Trophoblast cell (in vitro differentiated cells and primary cell): Measurements from ENCODE around the gene FAM222A.

Source experiments
- DNase-seq, 2 donors: peaks; one replicate each; pipeline ENCODE4 v3.0.0-alpha.2; 2016
- H2AFZ ChIP-seq: 2 replicates; pipeline ENCODE4 v1.6.1; 2013; ENCODE audit warnings: low read length, moderate library complexity, mild to moderate bottlenecking; ENCODE audit not compliant: insufficient read depth, poor library complexity
- H2AK5ac ChIP-seq: 2 replicates; pipeline ENCODE4 v1.6.1; 2013; ENCODE audit warnings: mild to moderate bottlenecking, low read length
- H2BK120ac ChIP-seq: 2 replicates; pipeline ENCODE4 v1.6.1; 2013; ENCODE audit warnings: low read length, mild to moderate bottlenecking, moderate library complexity; ENCODE audit not compliant: insufficient read depth, poor library complexity
- H2BK12ac ChIP-seq: 2 replicates; pipeline ENCODE4 v1.6.1; 2013; ENCODE audit warnings: mild to moderate bottlenecking, low read length, moderate library complexity
- H2BK5ac ChIP-seq: 2 replicates; pipeline ENCODE4 v1.6.1; 2013; ENCODE audit warnings: low read length, low read depth, moderate library complexity, mild to moderate bottlenecking; ENCODE audit not compliant: poor library complexity
- H3K14ac ChIP-seq: 2 replicates; pipeline ENCODE4 v1.6.1; 2013; ENCODE audit warnings: mild to moderate bottlenecking, low read length
- H3K18ac ChIP-seq: 2 replicates; pipeline ENCODE4 v1.6.1; 2013; ENCODE audit warnings: mild to moderate bottlenecking, low read length
- H3K23ac ChIP-seq: 2 replicates; pipeline ENCODE4 v1.6.1; 2013; ENCODE audit warnings: low read length
- H3K27ac ChIP-seq: 2 replicates; pipeline ENCODE4 v1.5.1; 2013; ENCODE audit warnings: low read depth, mild to moderate bottlenecking, inconsistent platforms, low read length, moderate library complexity
- H3K27me3 ChIP-seq: 2 replicates; pipeline ENCODE4 v1.6.1; 2013; ENCODE audit warnings: inconsistent platforms, mild to moderate bottlenecking, low read length, moderate library complexity; ENCODE audit not compliant: insufficient read depth
- H3K36me3 ChIP-seq, 2 experiments: 1 replicate in 1 of 2; 2 replicates in 1 of 2; pipeline ENCODE4 v1.6.1; 2013; ENCODE audit warnings: low read length in 2 of 2, mild to moderate bottlenecking in 2 of 2, moderate library complexity in 1 of 2; ENCODE audit not compliant: insufficient read depth in 2 of 2, control insufficient read depth in 1 of 2
- H3K4ac ChIP-seq: 2 replicates; pipeline ENCODE4 v1.6.1; 2013; ENCODE audit warnings: low read depth, mild to moderate bottlenecking, low read length, moderate library complexity
- H3K4me1 ChIP-seq, 2 experiments: 1 replicate in 1 of 2; 2 replicates in 1 of 2; pipeline ENCODE4 v1.6.1; 2013; ENCODE audit warnings: low read length in 2 of 2, mild to moderate bottlenecking in 2 of 2, moderate library complexity in 1 of 2; ENCODE audit not compliant: insufficient read depth in 2 of 2, control insufficient read depth in 1 of 2
- H3K4me2 ChIP-seq: 2 replicates; pipeline ENCODE4 v1.6.1; 2013; ENCODE audit warnings: inconsistent platforms, mild to moderate bottlenecking, low read length, moderate library complexity
- H3K4me3 ChIP-seq: 2 replicates; pipeline ENCODE4 v1.5.1; 2013; ENCODE audit warnings: mild to moderate bottlenecking, low read depth, low read length, inconsistent platforms
- H3K79me1 ChIP-seq: one replicate; pipeline ENCODE4 v1.6.1; 2013; ENCODE audit warnings: low read length
- H3K79me2 ChIP-seq: 2 replicates; pipeline ENCODE4 v1.6.1; 2013; ENCODE audit warnings: low read length, mild to moderate bottlenecking; ENCODE audit not compliant: control insufficient read depth, insufficient read depth, poor library complexity
- H3K9ac ChIP-seq: 2 replicates; pipeline ENCODE4 v1.6.1; 2013; ENCODE audit warnings: mild to moderate bottlenecking, low read length
- H3K9me3 ChIP-seq: 2 replicates; pipeline ENCODE4 v1.6.1; 2013; ENCODE audit warnings: low read depth, mild to moderate bottlenecking, control low read depth, inconsistent platforms, low read length; ENCODE audit not compliant: insufficient read depth
- H4K12ac ChIP-seq: 2 replicates; pipeline ENCODE4 v1.6.1; 2013; ENCODE audit warnings: low read depth, mild to moderate bottlenecking, low read length, moderate library complexity
- H4K8ac ChIP-seq: 2 replicates; pipeline ENCODE4 v1.6.1; 2013; ENCODE audit warnings: low read depth, mild to moderate bottlenecking, low read length, moderate library complexity
- H4K91ac ChIP-seq: one replicate; pipeline ENCODE4 v1.6.1; 2013; ENCODE audit warnings: low read depth, mild to moderate bottlenecking, low read length, moderate library complexity
- WGBS: extraction: QIAGEN DNeasy Blood & Tissue Kit; methylation state at CpG from one replicate; pipeline ENCODE4 v1.1.7; 2013; ENCODE audit warnings: missing lambda C conversion rate; ENCODE audit not compliant: insufficient read length, insufficient coverage; ENCODE audit errors: extremely low coverage; 5-methylcytosine and 5-hydroxymethylcytosine counted together

Gene FAM222A

GRCh38 chr12:109776624-109777023 is 63.0 kb downstream of the FAM222A start:
- Histone ChIP-seq H2BK12ac (no peak overlapping the region), H3K18ac (no peak overlapping the region), H2BK120ac (no peak overlapping the region), H4K91ac (no peak overlapping the region), H3K9me3 (peaks cover 2% of the 10 kb centered on the region), H3K9ac (no peak overlapping the region), H3K14ac (no peak overlapping the region), H4K12ac (no peak overlapping the region), H3K27ac (no peak overlapping the region), H3K4ac (no peak overlapping the region), H3K79me1 (no peaks in the 10 kb centered on the region), H2BK5ac (no peak overlapping the region), H2AFZ (no peak overlapping the region), H4K8ac (no peak overlapping the region), H2AK5ac (no peak overlapping the region), H3K36me3 (no peaks in the 10 kb centered on the region), H3K27me3 (no peaks in the 10 kb centered on the region), H3K4me2 (no peak overlapping the region), H3K4me1 (no peaks in the 10 kb centered on the region), H3K23ac (no peak overlapping the region), H3K79me2 (no peaks in the 10 kb centered on the region), H3K4me3 (no peak overlapping the region)
- WGBS, result no CpG with 5 or more reads among the region's 9 CpGs
- DNase-seq, result no peak

- Histone ChIP-seq H2BK5ac (no peak overlapping the region), H3K79me2 (no peaks in the 10 kb centered on the region), H3K4me1 (no peaks in the 10 kb centered on the region), H2BK120ac (no peak overlapping the region), H4K12ac (no peak overlapping the region), H2BK12ac (no peak overlapping the region), H3K4ac (no peak overlapping the region), H3K27ac (no peak overlapping the region), H2AFZ (no peak overlapping the region), H3K14ac (no peak overlapping the region), H3K9ac (no peak overlapping the region), H3K9me3 (peaks cover 6% of the 10 kb centered on the region), H3K79me1 (no peaks in the 10 kb centered on the region), H4K8ac (no peak overlapping the region), H3K18ac (no peak overlapping the region), H3K4me2 (no peak overlapping the region), H4K91ac (no peak overlapping the region), H3K4me3 (no peak overlapping the region), H2AK5ac (no peak overlapping the region), H3K36me3 (no peaks in the 10 kb centered on the region), H3K27me3 (no peaks in the 10 kb centered on the region), H3K23ac (no peak overlapping the region)
- DNase-seq, result peak in 1 of 2 donors; percentile 19
- no CpG with 5 or more reads among the region's 5 CpGs for WGBS
These were observed 63.9 kb downstream of the FAM222A start for GRCh38 chr12:109777544-109777943.

GRCh38 chr12:109778684-109779083 is 65.1 kb downstream of the FAM222A start:
- Histone ChIP-seq H4K8ac (no peak overlapping the region), H2BK12ac (no peak overlapping the region), H3K4me1 (no peaks in the 10 kb centered on the region), H3K27ac (no peak overlapping the region), H2AFZ (no peak overlapping the region), H3K4me2 (no peak overlapping the region), H3K4ac (no peak overlapping the region), H3K4me3 (no peak overlapping the region), H3K18ac (no peak overlapping the region), H4K12ac (no peak overlapping the region), H3K27me3 (no peaks in the 10 kb centered on the region), H3K79me2 (no peaks in the 10 kb centered on the region), H3K36me3 (no peaks in the 10 kb centered on the region), H3K23ac (no peak overlapping the region), H3K9ac (no peak overlapping the region), H3K79me1 (no peaks in the 10 kb centered on the region), H2AK5ac (no peak overlapping the region), H3K9me3 (peaks cover 9% of the 10 kb centered on the region), H2BK5ac (no peak overlapping the region), H2BK120ac (no peak overlapping the region), H4K91ac (no peak overlapping the region), H3K14ac (no peak overlapping the region)
- WGBS, result no CpG with 5 or more reads among the region's 1 CpG
- no peak for DNase-seq

DNA sequence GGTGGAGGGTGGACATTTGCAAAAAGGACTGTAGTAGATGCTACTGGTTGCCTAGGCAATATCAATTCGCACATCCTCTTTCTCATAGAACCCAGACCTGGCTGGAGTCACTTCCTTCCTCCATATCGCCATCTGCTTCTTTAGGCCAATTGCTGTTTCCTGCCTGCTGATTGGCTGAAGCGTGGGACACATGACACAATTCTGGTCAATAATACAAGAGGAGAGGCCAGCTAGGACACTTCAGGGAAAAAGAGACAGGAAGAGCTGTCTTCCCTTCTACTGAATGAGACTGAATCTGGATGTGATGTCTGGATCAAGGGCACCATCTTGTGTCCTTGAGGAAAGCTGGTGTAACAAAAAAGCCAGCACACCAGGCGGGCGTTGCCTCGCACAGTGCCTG is 65.8 kb downstream of the FAM222A start:
- Histone ChIP-seq H3K23ac (peak overlapping the region; percentile 30), H3K36me3 (no peaks in the 10 kb centered on the region), H3K79me1 (no peaks in the 10 kb centered on the region), H4K8ac (no peak overlapping the region), H3K9me3 (peaks cover 11% of the 10 kb centered on the region), H4K91ac (no peak overlapping the region), H3K9ac (peak overlapping the region; percentile 49), H4K12ac (no peak overlapping the region), H2AK5ac (no peak overlapping the region), H2BK12ac (no peak overlapping the region), H3K27me3 (no peaks in the 10 kb centered on the region), H2AFZ (no peak overlapping the region), H3K14ac (no peak overlapping the region), H3K4ac (no peak overlapping the region), H3K18ac (no peak overlapping the region), H3K27ac (no peak overlapping the region), H3K4me3 (no peak overlapping the region), H3K4me2 (no peak overlapping the region), H2BK120ac (no peak overlapping the region), H3K79me2 (no peaks in the 10 kb centered on the region), H3K4me1 (peaks cover 0 to 4% of the 10 kb centered on the region in 2 experiments), H2BK5ac (no peak overlapping the region)
- peak in 1 of 2 donors; percentile 15 for DNase-seq
- WGBS, result no CpG with 5 or more reads among the region's 6 CpGs
